ENCODE measurements around the gene SEL1L3. TPM values are rescaled to one million over a fixed set of nuclear protein-coding genes. Genes with fewer than 3 reads are reported as not detected.
A peak's percentile ranks its signal among the peaks of the same experiment; 100 is the strongest.

SEL1L3 gene
- total RNA-seq, 1 experiment from 2014 or later: 15.7 TPM

DNA sequence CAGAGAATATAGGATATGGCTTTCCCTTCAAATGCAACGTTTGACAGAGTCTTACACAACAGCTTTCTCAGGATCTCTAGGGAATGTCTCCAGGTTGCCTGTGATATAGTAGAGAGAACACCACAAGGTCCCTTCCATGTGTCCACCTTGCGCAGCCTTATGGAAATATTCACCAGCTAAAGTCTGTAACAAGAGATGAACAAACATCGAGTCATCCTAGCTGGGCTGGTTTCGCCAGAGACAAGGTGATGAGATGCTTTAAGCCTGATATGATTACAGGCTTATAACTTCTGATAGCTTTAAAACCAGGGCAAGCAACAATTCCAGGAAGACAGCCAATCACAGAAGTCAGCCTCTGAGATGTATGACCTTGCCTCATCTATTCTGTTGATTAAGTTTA, 83.8 kb downstream of the SEL1L3 start:
- CTCF ChIA-PET: no interaction called here
- BruUV-seq (replicated peaks): no TSS peak
- H3K27me3 Mint-ChIP-seq (ENCODE audit: insufficient read depth, unreplicated experiment): no peaks in the 10 kb centered on the region

DNA sequence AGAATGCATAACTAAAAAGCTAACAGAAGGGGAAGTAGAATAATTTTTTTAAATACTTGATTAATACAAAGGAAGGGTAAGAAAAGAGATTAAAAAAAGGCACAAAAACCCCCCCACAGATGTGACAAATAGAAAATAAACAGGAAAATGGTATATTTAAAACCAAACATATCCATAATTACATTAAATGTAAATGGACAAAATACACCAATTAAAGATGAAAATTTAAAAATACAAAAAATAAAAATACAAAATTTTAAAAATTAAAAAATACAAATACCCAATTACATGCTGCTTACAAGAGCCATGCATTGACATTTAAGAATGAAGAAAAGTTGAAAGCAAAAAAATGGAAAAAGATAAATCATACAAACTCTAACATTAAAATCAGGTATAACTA, 86.0 kb downstream of the SEL1L3 start:
- Mint-ChIP-seq H3K27me3 (ENCODE audit: insufficient read depth, unreplicated experiment) (no peaks in the 10 kb centered on the region), H3K4me3 (ENCODE audit: unreplicated experiment) (no peak overlapping the region), H3K27ac (ENCODE audit: unreplicated experiment) (no peak overlapping the region), H3K36me3 (ENCODE audit: insufficient read depth, unreplicated experiment) (peaks cover 12% of the 10 kb centered on the region), H3K4me1 (ENCODE audit: low read depth, unreplicated experiment) (peaks cover 6% of the 10 kb centered on the region), H3K9me3 (ENCODE audit: unreplicated experiment) (no peaks in the 10 kb centered on the region)
- Histone ChIP-seq H3K36me3 (ENCODE audit: control insufficient read depth, insufficient read depth, low read length) (no peaks in the 10 kb centered on the region), H3K27me3 (replicated peaks; ENCODE audit: control insufficient read depth, insufficient read depth, low read length) (no peaks in the 10 kb centered on the region), H3K9me3 (no peaks in the 10 kb centered on the region), H3K4me1 (no peaks in the 10 kb centered on the region), H3K4me3 (ENCODE audit: low read depth, low read length) (no peak overlapping the region)
- no peak for DNase-seq
- no TSS peak for BruUV-seq (replicated peaks)
- ChIA-PET CTCF (no interaction called here), POLR2A (no interaction called here)
- intact Hi-C loops (cut with micrococcal nuclease; ENCODE audit: unreplicated experiment): no loop called here
- TF ChIP-seq CTCF (IDR thresholded peaks at IDR 0.05; ENCODE audit: insufficient read depth in 1 of 2, low read depth in 1 of 2, low read length in 1 of 2, severe bottlenecking in 1 of 2, unreplicated experiment in 1 of 2): no peak

More for the DNA sequence above, 83.8 kb downstream of the SEL1L3 start:
- DNase-seq: peak in 1 of 2 experiments; percentile 15
- Mint-ChIP-seq H3K9me3 (ENCODE audit: unreplicated experiment) (no peaks in the 10 kb centered on the region), H3K4me1 (ENCODE audit: low read depth, unreplicated experiment) (peaks cover 6% of the 10 kb centered on the region), H3K4me3 (ENCODE audit: unreplicated experiment) (no peak overlapping the region), H3K36me3 (ENCODE audit: insufficient read depth, unreplicated experiment) (peaks cover 12% of the 10 kb centered on the region), H3K27ac (ENCODE audit: unreplicated experiment) (no peak overlapping the region)
- no peak for TF ChIP-seq CTCF (IDR thresholded peaks at IDR 0.05; ENCODE audit: insufficient read depth in 1 of 2, low read depth in 1 of 2, low read length in 1 of 2, severe bottlenecking in 1 of 2, unreplicated experiment in 1 of 2)
- H3K27me3 ChIP-seq (replicated peaks; ENCODE audit: control insufficient read depth, insufficient read depth, low read length): no peaks in the 10 kb centered on the region
- no peaks in the 10 kb centered on the region for H3K9me3 ChIP-seq
- no peak overlapping the region for H3K4me3 ChIP-seq (ENCODE audit: low read depth, low read length)
- intact Hi-C loops (cut with micrococcal nuclease; ENCODE audit: unreplicated experiment): no loop called here
- POLR2A ChIA-PET: no interaction called here
- H3K36me3 ChIP-seq (ENCODE audit: control insufficient read depth, insufficient read depth, low read length): no peaks in the 10 kb centered on the region
- no peaks in the 10 kb centered on the region for H3K4me1 ChIP-seq

DNA sequence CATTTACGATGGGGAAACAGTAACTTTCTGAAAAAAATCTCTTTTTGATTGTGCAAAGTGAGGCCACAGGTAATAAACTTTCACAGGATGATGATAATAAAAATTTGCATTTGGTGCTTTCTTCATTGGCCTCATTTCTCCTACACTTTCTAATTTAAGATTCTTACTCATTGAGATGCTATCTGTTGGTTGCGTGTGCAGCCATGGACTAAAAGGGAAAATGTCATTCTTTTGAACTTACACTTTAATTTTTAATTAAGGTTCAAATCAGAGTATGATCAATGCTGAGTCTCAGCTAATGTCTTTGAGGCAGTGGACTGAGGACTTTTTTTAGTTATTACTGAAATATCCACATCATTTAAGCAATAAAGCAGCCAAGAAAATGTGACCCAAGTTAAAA, 87.6 kb downstream of the SEL1L3 start:
- ChIA-PET CTCF (no interaction called here), POLR2A (no interaction called here)
- Mint-ChIP-seq H3K27me3 (ENCODE audit: insufficient read depth, unreplicated experiment) (no peaks in the 10 kb centered on the region), H3K4me3 (ENCODE audit: unreplicated experiment) (no peak overlapping the region), H3K27ac (ENCODE audit: unreplicated experiment) (no peak overlapping the region), H3K9me3 (ENCODE audit: unreplicated experiment) (no peaks in the 10 kb centered on the region), H3K4me1 (ENCODE audit: low read depth, unreplicated experiment) (peaks cover 6% of the 10 kb centered on the region), H3K36me3 (ENCODE audit: insufficient read depth, unreplicated experiment) (peaks cover 7% of the 10 kb centered on the region)
- intact Hi-C loops (cut with micrococcal nuclease; ENCODE audit: unreplicated experiment): no loop called here
- Histone ChIP-seq H3K4me1 (no peaks in the 10 kb centered on the region), H3K27me3 (replicated peaks; ENCODE audit: control insufficient read depth, insufficient read depth, low read length) (no peaks in the 10 kb centered on the region), H3K9me3 (no peaks in the 10 kb centered on the region), H3K36me3 (ENCODE audit: control insufficient read depth, insufficient read depth, low read length) (no peaks in the 10 kb centered on the region), H3K4me3 (ENCODE audit: low read depth, low read length) (no peak overlapping the region)
- BruUV-seq (replicated peaks): no TSS peak
- TF ChIP-seq CTCF (IDR thresholded peaks at IDR 0.05; ENCODE audit: insufficient read depth in 1 of 2, low read depth in 1 of 2, low read length in 1 of 2, severe bottlenecking in 1 of 2, unreplicated experiment in 1 of 2): no peak
- no peak for DNase-seq
